OCI-LY1 (cell line): Measurements from ENCODE around the gene ANKRD65.

Experiments used
- EZH2 ChIP-seq: fragments of 200-600 bp; sonication (generic), shearing (Covaris generic); IDR thresholded peaks from 2 replicates; pipeline ENCODE4 v1.8.0; 2017; ENCODE audit warnings: borderline replicate concordance, mixed run types, mild to moderate bottlenecking, antibody characterized with exemption, low read length, moderate library complexity, mixed read lengths
- TF ChIP-seq, protein P1 (sequence below): fragments of 200-600 bp; sonication (generic), shearing (Covaris generic); IDR thresholded peaks from 2 replicates; pipeline ENCODE4 v1.5.1; 2017; ENCODE audit warnings: mild to moderate bottlenecking, antibody characterized with exemption, low read length, moderate library complexity, mixed read lengths

DNA sequence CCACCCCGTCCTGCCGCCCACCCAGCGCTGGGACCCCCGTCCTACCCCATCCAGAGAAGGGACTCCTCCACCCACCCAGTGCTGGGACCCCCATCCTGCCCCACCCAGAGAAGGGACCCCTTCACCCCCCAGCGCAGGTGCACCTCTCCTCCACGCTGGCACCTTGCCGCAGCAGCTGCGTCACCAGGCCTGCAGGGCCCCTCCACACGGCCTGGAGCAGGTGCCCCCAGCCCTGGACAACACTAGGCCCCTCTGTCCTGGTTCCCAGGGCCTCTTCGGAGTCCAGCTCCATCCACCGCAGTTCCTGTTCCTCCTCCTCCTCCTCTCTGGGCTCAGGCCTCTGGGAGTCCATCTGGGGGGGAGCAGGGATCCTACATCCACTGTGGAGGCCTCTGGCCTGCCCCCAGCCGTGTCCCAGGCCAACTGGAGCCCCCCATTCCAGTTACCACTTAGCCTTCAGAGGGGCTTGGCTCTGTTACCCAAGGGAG is 378 bp downstream of the ANKRD65 start:
- TF ChIP-seq, protein P1, sequence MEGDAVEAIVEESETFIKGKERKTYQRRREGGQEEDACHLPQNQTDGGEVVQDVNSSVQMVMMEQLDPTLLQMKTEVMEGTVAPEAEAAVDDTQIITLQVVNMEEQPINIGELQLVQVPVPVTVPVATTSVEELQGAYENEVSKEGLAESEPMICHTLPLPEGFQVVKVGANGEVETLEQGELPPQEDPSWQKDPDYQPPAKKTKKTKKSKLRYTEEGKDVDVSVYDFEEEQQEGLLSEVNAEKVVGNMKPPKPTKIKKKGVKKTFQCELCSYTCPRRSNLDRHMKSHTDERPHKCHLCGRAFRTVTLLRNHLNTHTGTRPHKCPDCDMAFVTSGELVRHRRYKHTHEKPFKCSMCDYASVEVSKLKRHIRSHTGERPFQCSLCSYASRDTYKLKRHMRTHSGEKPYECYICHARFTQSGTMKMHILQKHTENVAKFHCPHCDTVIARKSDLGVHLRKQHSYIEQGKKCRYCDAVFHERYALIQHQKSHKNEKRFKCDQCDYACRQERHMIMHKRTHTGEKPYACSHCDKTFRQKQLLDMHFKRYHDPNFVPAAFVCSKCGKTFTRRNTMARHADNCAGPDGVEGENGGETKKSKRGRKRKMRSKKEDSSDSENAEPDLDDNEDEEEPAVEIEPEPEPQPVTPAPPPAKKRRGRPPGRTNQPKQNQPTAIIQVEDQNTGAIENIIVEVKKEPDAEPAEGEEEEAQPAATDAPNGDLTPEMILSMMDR: no peak
- no peak for TF ChIP-seq EZH2
